HL-60 (cell line): Measurements from ENCODE around the gene GSTP1.

Source experiments
- CTCF ChIP-seq: IDR thresholded peaks from one replicate; pipeline ENCODE4 v1.5.1; 2011; ENCODE audit warnings: low read length, control low read depth, inconsistent platforms; ENCODE audit not compliant: insufficient read depth
- POLR2AphosphoS5 ChIP-seq: IDR thresholded peaks from 2 replicates; pipeline ENCODE4 v1.6.1; 2012; ENCODE audit warnings: low read depth
- REST ChIP-seq: IDR thresholded peaks from 2 replicates; pipeline ENCODE4 v1.6.1; 2012; ENCODE audit warnings: low read depth; ENCODE audit not compliant: insufficient replicate concordance

GRCh38 chr11:67543585-67543984, 40.0 kb upstream of the GSTP1 start:
- no peak for TF ChIP-seq CTCF
- TF ChIP-seq REST = no peak
- TF ChIP-seq POLR2AphosphoS5 = no peak
